ENCODE measurements around the gene TMEM242. TPM values are rescaled to one million over a fixed set of nuclear protein-coding genes. Genes with fewer than 3 reads are reported as not detected.
A peak's percentile ranks its signal among the peaks of the same experiment; 100 is the strongest.

Gene TMEM242
- total and polyA plus RNA-seq, 2 of the 13 experiments (the other 11 are each of a cell fraction or from before 2014, with no cell fraction given), result 5.6 to 11.1 TPM

- TF ChIP-seq, protein P1, sequence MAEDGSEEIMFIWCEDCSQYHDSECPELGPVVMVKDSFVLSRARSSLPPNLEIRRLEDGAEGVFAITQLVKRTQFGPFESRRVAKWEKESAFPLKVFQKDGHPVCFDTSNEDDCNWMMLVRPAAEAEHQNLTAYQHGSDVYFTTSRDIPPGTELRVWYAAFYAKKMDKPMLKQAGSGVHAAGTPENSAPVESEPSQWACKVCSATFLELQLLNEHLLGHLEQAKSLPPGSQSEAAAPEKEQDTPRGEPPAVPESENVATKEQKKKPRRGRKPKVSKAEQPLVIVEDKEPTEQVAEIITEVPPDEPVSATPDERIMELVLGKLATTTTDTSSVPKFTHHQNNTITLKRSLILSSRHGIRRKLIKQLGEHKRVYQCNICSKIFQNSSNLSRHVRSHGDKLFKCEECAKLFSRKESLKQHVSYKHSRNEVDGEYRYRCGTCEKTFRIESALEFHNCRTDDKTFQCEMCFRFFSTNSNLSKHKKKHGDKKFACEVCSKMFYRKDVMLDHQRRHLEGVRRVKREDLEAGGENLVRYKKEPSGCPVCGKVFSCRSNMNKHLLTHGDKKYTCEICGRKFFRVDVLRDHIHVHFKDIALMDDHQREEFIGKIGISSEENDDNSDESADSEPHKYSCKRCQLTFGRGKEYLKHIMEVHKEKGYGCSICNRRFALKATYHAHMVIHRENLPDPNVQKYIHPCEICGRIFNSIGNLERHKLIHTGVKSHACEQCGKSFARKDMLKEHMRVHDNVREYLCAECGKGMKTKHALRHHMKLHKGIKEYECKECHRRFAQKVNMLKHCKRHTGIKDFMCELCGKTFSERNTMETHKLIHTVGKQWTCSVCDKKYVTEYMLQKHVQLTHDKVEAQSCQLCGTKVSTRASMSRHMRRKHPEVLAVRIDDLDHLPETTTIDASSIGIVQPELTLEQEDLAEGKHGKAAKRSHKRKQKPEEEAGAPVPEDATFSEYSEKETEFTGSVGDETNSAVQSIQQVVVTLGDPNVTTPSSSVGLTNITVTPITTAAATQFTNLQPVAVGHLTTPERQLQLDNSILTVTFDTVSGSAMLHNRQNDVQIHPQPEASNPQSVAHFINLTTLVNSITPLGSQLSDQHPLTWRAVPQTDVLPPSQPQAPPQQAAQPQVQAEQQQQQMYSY (CRISPR knock-in tag; IDR thresholded peaks at IDR 0.05), result no peak
- TF ChIP-seq, protein P2, sequence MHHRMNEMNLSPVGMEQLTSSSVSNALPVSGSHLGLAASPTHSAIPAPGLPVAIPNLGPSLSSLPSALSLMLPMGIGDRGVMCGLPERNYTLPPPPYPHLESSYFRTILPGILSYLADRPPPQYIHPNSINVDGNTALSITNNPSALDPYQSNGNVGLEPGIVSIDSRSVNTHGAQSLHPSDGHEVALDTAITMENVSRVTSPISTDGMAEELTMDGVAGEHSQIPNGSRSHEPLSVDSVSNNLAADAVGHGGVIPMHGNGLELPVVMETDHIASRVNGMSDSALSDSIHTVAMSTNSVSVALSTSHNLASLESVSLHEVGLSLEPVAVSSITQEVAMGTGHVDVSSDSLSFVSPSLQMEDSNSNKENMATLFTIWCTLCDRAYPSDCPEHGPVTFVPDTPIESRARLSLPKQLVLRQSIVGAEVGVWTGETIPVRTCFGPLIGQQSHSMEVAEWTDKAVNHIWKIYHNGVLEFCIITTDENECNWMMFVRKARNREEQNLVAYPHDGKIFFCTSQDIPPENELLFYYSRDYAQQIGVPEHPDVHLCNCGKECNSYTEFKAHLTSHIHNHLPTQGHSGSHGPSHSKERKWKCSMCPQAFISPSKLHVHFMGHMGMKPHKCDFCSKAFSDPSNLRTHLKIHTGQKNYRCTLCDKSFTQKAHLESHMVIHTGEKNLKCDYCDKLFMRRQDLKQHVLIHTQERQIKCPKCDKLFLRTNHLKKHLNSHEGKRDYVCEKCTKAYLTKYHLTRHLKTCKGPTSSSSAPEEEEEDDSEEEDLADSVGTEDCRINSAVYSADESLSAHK (CRISPR knock-in tag; IDR thresholded peaks at IDR 0.05; ENCODE audit: borderline replicate concordance), result no peak
- no peak for TF ChIP-seq ZNF276 (CRISPR knock-in tag; IDR thresholded peaks at IDR 0.05; ENCODE audit: low read depth)
- TF ChIP-seq KMT2B (CRISPR knock-in tag; IDR thresholded peaks at IDR 0.05), result no peak
- TF ChIP-seq PATZ1 (CRISPR knock-in tag; IDR thresholded peaks at IDR 0.05), result peak; percentile 77
- TF ChIP-seq NFE2 (CRISPR knock-in tag; IDR thresholded peaks at IDR 0.05), result no peak
- TF ChIP-seq ZNF850 (CRISPR knock-in tag; conservative IDR thresholded peaks at IDR 0.05), result no peak
- TF ChIP-seq ZMAT5 (CRISPR knock-in tag; IDR thresholded peaks at IDR 0.05; ENCODE audit: borderline replicate concordance, low read depth), result no peak
- no peak for TF ChIP-seq LCORL (IDR thresholded peaks at IDR 0.05)
- TF ChIP-seq LCORL (CRISPR knock-in tag; IDR thresholded peaks at IDR 0.05), result peak; percentile 32; the same call in 1 of the 2 replicates
- TF ChIP-seq ZNF687 (CRISPR knock-in tag; IDR thresholded peaks at IDR 0.05), result no peak
- TF ChIP-seq TRIM24 (CRISPR knock-in tag; IDR thresholded peaks at IDR 0.05), result no peak
- TF ChIP-seq GATAD2A (CRISPR knock-in tag; IDR thresholded peaks at IDR 0.05), result peak; percentile 33; the same call in 1 of the 2 replicates
- no peak; the same call in 1 of the 2 replicates for TF ChIP-seq MED13 (CRISPR knock-in tag; IDR thresholded peaks at IDR 0.05)
These were observed 49.4 kb downstream of the TMEM242 start (continued) for GRCh38 chr6:157273756-157274470.
